Stimulated activated CD4-positive, alpha-beta T cell treated with anti-CD3 and anti-CD28 coated beads, Interleukin-2, amount 100 ng/mL, for 24 hours (primary cell): ENCODE results near the gene NRXN3.

Experiments
- DNase-seq, 2 donors: peaks; one replicate each; pipeline ENCODE4 v3.0.0-alpha.2; 2020

The NRXN3 gene

DNA sequence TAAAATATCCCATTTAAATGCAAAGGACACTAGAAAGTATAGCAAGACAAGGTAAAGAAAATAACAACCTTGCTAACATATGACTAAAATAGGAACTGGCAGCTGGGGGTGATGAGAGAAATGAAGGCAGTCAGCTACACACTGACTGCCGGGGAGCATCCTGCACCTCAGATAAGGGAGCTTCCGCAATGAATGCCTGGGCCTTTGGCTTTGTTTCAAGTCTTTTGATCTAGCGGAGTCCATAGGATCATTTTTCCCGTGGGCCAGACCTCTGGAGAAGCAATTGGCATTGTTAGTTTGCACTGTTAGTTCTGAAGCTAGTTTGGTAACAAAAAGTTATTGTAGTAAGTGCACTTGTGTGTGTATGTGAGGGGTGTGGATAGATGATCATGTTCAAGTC lies 1401.2 kb downstream of the NRXN3 start:
- no peak for DNase-seq

DNA sequence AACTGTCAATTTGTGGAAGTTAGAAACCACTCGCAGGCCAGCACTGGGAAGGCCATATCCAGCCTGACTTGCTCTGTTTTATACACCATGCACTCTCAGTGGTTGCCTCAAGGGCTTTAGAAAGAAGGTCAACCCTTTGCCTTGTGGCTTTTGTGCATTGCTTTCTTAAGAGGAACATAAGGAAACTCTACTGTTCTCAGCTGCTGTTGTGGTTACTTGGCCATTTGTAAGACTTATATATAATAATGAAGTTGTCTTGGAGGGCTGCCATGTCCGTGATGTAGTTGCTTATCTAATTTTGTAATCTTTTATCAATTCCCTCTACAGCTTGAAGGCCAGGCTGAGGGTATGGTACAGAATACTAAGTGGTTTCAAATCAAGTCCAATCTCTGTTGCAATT lies 1403.3 kb downstream of the NRXN3 start:
- DNase-seq, result no peak

DNA sequence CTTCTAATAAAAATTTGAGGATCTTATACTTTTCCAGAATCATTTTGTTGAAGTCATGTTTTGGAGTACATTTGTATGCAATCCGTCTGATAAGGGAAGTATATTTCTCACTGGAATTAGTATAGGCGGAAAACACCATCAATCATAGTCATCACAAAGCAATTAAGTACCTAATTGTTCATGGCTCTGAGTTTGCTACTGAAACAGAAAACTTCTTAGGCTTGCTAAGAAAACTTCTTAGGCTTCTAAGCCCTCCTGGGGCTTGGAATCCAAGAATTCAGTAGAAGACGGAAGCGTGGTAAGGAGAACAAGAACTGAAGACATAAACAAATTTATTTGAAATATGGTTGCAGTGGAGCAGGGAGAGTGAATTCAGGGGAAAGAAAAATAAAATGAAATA lies 1404.9 kb downstream of the NRXN3 start:
- DNase-seq, result no peak

DNA sequence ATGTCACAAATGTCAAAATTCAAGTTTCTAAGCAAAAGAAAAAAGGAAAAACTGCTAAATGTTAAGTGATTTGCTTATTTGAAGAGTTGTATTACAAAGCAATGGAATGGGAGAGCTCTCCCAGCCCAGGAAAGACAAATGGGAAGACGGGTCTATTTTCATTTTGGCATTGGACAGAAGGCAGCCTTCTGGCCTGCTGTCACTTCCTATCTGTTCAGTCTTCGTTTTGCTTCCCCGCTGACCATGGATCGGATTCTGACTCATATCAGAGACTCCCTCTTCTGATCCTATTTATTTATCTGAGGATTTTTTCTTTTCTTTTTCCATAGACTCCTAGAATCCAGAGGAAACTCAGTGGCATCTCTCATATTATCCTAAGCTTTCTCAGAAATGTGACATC lies 1406.3 kb downstream of the NRXN3 start:
- DNase-seq, result no peak

DNA sequence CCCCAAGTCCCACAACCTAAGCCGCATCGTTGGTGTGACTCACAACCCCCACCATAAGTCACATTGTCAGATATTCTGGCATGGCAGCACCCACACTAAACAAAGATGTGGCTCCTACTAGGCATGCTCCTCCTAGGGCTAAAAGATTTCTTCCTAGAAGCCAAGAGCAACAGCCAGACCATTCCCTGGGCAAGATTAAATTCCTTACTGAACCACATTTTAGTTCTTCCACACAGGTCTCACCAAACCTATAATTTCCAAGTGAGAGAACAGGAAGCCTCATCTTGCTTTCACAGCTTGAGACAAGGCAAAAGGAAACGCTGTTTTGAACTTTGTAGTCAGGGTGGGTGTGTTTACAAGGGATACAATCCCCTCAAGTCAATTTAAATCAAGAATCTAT lies 1408.3 kb downstream of the NRXN3 start:
- DNase-seq, result no peak

DNA sequence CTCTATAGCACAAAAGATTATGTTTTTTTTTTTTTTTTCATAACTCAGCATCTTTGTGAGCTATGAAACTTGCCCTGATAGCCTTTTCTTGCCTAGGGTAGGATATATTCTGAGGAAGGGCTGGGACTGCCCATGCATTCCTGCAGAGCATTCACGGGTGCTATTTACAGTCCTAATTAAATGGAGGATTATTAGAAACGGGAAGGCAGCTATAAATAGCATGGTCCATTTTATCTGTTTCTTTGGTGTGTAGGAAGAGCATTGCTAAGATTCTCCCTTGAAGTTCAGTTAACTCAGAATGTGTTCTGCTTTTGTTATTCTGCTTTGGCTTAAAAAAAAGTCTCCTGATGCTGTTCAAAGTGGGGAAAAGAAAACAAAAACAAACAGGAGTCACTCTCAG lies 1410.2 kb downstream of the NRXN3 start:
- DNase-seq, result no peak

DNA sequence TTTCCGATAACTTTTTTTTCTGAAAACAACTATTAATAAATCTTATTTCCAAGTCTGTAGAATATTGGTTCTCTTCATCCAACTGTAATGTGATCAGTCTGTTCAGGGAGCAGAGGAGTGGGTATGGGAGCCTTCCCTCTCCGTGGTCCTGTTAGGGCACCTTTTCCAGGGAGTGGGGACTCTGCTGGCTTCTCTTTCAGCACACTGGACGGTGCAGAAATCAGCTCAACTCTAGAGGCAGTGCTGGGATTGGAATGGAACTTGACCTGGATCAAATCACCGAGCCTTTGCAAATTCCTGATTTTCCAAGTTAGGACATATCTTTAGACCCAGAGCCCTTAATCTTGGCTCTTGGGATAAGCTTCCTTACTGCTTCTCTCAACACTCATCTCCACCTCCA lies 1410.7 kb downstream of the NRXN3 start:
- no peak for DNase-seq

DNA sequence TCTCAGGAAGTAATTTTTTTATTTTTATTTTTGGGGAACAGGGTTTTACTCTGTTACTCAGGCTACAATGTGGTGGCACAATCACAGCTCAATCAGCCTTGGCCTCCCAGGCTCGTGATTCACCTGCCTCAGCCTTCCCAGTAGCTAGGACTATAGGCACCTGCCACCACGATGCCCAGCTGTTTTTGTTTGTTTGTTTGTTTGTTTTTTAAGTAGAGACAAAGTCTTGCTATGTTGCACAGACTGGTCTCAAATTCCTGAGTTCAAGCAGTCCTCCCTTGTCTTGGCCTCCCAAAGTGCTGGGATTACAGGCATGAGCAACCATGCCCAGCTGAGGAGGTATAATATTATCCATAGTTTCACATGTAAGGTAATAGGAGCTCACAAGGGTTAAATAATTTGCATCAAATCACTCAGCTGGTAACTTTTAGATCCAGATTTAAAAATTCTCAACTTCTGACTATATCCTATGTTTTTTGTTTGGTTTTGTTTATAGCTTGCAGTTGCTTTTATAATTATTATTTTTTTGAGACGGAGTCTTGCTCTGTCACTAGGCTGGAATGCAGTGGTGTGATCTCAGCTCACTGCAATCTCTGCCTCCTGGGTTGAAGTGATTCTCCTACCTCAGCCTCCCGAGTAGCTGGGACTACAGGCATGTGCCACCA lies 1411.9 kb downstream of the NRXN3 start:
- DNase-seq, result no peak

DNA sequence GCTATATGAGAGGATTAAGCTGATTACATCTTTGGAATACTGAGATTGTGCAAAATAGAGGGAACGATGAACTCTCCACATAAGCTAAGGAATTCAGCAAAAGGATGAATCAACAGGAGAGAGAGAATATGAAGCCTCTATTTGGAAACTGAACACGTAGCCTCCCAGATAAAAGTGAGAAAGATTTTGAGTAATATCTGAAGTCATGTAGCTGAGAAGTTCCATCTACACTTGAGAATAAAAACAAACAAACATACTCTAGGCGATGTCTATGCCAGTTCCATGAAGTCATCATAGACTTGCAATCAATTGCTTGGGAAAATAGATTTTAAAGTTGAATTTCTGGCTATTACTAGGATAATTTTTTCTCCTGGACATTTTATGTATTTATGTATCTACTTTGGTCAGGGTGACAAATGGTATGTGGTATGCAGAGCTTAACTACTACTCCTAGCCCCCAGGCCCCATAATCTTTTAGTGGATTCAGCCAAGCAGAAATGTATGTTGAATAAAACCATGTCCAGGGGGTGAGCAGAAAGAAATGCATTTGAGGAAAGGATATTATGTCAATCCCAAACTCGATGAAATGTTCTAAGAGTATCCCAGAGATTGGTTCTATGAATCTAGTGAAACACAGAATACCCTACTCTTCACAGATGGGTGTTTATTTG lies 1413.7 kb downstream of the NRXN3 start:
- DNase-seq, result no peak

DNA sequence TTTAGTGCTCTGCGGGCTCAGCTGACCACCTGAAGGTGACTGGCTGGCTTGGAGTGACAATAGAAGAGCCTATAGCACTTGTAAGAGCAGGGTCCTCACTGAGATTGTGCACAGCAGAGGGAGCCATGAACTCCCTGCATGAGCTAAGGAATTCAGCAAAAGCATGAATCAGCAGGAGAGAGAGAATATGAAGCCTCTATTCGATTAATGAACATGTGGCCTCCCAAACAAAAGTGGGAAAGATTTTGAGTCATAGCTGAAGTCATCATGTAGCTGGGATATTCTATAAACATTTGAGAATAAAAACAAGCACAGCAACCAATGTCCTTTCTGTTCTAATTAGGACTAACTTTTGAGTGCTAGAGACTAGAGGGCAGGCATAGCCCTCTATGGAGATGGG lies 1414.5 kb downstream of the NRXN3 start:
- no peak for DNase-seq

DNA sequence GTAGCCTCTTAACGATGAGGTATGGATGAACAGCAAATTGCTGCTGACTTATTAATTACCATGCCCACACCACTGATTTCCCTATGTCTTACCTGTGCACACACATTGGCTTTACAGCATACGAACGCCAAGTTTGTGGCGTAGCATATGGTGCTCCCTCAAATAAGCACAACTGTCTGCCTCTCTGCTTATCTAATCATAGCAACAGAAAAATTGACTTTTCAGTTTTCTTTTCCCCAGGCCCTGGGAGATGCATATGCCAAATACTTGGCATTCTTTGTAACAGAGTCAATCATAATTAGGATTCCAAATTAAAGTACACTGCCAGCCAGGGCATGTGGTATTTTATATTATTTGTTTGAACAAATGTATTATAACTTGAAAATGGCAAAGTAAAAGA lies 1415.7 kb downstream of the NRXN3 start:
- no peak for DNase-seq

DNA sequence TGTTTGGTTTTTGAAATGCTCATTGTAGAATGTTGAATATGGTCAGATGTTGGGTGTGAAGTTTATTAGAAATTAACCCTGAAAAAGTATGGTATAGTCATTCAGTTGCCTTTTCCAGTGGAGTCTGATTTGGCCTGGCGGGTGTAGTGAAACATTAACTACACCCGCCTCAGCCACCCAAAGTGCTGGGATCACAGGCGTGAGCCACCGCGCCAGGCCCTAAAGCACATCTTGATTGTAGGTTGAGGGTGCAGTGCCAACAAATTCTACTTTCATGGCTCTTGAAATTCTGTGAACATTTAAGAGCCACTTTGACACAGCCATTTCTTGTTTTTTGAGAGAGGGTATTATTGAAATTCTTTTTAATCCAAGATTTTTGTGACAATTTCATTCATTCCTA lies 1416.2 kb downstream of the NRXN3 start:
- DNase-seq, result no peak

DNA sequence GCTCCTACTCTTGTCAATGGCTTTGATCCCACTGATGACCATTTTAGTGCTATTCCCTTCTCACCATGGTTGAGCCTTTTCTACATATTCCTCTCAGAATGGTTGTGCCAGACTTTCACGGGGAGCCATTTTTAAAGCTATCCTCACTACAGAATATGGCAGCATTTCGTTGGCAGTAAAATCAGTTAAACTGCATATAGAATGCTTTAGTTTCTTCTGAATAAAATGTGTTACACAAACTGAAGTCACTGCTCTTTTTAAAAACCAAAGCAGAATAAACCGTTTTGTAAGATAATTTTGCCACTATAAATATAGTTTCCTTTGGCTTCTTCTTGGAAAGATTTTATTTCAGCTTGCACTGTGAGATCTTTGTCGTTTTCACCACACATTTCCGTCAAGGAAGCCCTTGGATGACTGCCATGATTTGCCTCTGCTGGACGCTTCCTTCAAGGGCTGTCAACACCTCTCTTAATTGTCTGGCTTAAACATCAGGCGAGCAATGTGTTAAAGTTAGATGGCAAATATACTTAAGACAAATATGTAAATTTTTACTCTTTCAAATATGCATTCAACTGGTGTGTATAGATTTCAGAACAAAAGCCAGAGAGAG lies 1416.9 kb downstream of the NRXN3 start:
- no peak for DNase-seq

DNA sequence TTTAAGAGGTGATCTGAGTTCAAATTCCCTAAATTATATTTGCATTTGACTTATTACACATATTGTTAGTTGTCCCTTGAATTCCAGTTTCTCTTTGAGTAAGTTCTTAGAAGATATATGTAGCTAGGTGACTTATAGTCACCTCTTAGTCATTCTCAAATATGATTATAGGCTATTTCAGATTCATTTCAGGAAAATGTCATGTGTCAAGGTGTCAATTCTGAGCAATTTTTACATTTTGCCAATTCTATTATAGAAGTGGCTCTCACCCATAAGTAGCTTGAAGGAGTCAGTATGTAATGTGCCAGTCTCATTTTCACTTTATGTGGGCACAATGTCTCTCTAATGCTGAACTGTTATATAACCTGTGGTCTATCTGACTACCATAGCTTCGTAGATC lies 1417.7 kb downstream of the NRXN3 start:
- no peak for DNase-seq

DNA sequence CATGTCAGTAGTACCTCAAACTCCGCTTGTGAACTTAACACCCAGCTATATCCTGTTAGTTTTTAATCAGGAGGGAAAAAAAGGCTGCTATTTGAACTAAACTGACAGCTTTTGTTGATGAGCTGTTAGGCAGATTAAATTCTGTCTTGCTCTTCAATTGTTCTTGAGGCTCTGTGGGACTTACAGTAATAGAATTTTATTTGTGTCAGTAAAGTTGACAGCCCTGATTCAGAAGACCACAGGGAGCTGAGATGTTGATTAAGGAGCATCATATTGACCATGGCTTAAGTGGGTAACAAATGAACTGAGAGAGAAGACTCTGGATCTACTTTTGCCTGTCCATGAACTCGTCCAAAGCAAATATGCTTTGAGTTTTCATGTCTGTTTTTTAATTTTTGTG lies 1418.2 kb downstream of the NRXN3 start:
- no peak for DNase-seq

DNA sequence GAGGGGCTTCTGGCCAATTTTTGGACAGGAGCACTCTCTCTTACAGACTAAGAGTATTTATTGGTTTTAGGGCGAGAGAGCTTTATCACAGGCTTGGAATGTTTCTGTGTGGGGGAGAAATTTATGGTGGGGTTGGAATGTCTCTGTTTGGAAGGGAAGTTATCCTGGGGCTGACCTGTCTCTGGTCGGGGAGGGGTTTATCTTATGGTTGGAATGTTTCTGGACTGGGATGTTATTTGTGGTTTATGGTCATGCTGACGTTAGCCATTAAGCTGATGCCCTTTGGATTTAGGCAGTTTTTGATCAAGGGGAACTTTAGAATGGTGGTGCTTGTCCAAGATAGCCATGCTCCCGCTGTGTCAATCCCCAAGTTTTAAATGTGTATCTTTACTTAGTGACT lies 1426.4 kb downstream of the NRXN3 start:
- DNase-seq, result no peak

DNA sequence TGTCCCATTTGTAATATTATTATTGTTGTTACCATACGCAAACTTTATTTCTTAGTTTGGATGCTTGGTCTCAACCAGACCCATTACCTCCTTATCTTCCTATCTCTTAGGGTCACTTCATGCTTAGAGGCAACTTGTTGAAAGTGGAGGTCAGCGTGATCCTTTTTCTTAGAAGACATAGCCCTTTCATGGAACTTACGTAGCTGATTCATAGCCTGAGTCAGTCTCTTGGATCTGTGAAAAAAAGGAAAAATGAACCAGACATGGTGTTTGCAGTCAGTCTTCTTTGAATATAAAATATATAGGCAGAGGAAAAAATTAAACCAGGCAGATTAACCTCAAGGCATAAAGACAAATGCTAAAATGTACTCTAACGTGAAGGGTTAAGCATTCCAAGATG lies 1427.4 kb downstream of the NRXN3 start:
- DNase-seq, result no peak

DNA sequence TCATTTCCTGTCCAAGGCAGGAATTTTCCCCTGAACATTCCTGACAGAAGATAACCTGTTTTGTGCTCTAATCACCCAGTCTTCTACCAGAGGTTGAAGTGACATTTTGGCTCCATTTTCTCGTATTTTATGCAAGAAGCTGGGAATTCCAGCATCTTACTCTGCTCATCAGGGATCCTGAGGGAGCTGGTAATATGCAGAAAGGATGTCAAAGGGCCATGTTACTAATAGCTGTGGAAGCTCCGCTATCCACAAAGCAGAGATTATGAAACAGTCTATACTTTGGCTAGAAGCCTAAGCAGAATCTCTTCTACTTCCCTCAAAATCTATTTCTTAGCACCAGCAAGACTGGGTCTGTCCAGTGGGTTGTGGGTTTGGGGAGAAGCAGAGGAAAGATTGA lies 1428.2 kb downstream of the NRXN3 start:
- DNase-seq, result no peak

DNA sequence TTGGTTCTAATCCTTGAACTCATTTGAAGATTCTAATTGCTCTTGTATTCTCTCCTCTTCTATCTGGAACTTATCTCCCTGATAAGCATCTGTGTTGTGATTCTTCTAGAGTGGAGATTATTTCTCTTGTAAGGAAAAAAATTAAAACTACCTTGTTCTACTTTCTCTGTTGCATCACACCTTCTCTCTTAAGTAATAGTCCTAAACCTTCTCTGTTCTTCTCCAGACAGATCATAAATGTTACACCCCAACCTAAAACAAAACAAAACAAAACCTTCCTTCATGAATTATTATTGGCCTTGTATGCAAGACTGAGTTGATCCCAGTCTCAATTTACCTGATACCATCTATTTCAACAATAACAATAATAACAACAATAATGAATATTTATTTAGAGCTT lies 1429.1 kb downstream of the NRXN3 start:
- no peak for DNase-seq

DNA sequence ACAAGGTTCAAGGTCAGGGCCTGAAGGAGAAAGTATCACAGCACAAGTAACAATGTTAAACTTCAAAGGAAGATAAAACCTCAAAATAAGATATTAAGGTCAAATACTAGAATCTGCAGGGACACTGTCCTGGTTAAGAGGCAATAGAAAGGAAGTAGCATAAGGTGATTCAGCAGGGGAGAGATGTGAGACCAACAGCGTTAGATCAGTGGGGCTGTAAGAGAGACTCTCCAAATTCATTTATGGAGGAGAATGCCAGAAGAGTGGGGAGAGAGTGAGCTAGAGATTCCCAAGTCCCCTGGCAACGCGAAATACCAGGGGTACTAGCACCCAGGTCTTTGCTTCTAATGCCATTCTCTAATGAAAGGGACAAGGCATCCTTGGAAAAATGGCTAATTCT lies 1430.2 kb downstream of the NRXN3 start:
- DNase-seq, result no peak

DNA sequence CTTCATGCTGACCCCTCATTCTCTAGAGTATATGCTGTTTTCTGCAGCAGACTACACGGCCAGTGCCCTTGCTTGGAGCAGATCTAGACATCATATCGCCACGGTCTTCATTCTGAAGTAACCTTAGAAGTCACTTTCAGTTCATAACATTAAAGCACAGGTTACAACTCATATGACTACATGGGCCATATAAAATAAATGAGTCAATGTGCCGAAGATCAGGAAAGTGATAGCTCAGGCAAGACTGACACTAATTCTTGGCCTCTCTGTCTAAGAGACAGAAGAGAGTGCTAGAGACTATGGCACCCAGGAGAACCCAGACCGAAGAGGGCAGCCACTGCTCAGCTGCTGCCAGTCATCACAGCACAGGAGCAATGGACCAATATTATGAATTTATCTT lies 1431.4 kb downstream of the NRXN3 start:
- no peak for DNase-seq

DNA sequence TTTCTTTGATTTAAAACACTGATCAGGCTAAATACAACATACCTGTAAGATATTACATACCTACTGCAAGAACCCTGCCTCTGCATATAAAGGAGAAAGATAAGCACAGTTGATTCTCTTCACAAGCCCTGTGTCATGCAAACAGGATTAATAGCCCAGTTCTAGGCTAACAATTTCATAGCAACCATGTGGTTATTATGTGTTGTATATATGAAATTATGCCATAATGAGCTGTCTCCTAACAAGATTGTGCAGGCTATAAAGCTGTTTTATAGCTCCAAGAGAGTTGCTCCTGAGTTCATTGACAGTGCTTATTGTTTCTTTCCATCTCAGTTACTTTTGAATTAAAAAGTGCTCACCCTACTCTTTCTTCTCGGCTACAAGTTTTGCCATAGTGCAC lies 1431.9 kb downstream of the NRXN3 start:
- no peak for DNase-seq

DNA sequence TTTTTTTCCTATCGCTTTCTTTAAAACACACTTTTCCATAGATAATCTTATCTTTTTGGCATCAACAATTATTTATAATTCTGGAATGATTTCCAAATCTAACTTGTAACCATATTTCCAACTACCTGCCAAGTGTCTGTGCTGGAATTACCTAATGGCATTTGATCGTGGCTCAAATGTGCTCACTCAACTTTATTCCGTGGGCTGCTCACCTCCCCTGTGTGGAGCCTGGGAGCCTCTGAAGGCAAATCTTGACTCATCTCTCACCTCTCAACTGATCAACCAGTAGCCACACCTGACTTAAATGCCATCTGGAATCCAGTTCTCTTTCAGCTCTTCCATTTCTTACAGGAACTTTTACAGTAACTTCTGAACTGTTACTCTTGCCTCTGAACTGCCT lies 1432.6 kb downstream of the NRXN3 start:
- DNase-seq, result no peak

DNA sequence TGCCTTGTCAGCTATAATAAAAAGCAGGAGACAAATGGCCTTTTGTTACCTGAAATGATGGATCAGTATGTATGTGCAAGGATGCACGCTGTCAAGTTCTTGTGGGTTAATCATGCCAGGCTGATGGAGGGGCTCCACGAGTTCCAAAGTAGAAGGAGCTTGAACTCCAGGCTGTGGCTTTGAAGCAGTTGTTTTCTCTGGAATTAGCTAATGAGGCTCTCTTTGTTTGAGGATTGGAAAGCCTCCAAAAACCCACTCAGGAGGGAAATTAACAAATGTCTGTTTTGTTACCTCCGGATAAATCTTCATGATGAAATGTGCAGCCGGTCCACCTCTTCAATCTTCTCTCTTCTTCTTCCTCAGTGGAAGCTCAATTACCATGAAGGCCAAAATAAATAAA lies 1435.7 kb downstream of the NRXN3 start:
- DNase-seq, result no peak

DNA sequence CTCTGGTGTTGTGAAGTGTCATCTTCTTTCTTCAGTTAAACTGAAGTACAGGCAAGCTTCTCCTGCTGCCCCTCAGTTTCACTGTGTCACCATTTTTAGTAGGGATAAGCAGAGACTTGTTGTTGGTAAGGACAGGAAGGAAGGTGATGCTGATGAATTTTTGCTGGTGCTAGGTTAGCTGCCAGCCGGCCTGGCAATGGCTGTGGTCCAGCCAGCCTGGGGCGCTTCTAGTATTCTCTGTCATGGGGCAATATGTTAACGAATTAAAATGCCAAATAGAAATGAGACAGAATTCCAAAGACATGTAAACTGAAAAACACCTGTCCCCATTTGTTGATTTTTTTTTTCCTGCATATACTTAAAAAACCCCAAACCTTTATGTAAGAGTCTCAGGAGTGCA lies 1438.3 kb downstream of the NRXN3 start:
- no peak for DNase-seq
